ENCODE measurements around the gene ARID1B. TPM values are rescaled to one million over a fixed set of nuclear protein-coding genes. Genes with fewer than 3 reads are reported as not detected.

The ARID1B gene
- total and polyA plus RNA-seq, 10 of the 15 experiments (the other 5 are each of a cell fraction or from before 2014, with no cell fraction given): 24.7 to 133 (median 54.6) TPM

- Histone ChIP-seq H2AFZ (ENCODE audit: control insufficient read depth, low read depth, low read length) (no peak overlapping the region), H3K4me2 (ENCODE audit: control insufficient read depth, insufficient read depth) (no peak overlapping the region), H3K79me2 (ENCODE audit: control insufficient read depth, insufficient read depth, low read length) (peaks cover 91% of the 10 kb centered on the region), H3K4me3 (no peak overlapping the region), H3K36me3 (ENCODE audit: control insufficient read depth in 2 of 2, insufficient read depth in 2 of 2, low read length in 1 of 2) (peaks cover 0 to 12% of the 10 kb centered on the region in 2 experiments; a peak in 3 of 4 replicates), H3K9me3 (replicated peaks; ENCODE audit: control insufficient read depth, insufficient read depth, low read length) (no peaks in the 10 kb centered on the region), H3K4me1 (ENCODE audit: control insufficient read depth, insufficient read depth, low read length) (peaks cover 18% of the 10 kb centered on the region), H3K27me3 (replicated peaks in 1 of 2; ENCODE audit: control insufficient read depth in 2 of 2, insufficient read depth in 2 of 2, low read length in 1 of 2) (no peaks in the 10 kb centered on the region), H3K9ac (ENCODE audit: control insufficient read depth, insufficient read depth, low read length) (no peak overlapping the region), H3K27ac (ENCODE audit: control insufficient read depth, insufficient read depth) (no peak overlapping the region), H4K20me1 (ENCODE audit: control insufficient read depth, insufficient read depth) (peaks cover 6% of the 10 kb centered on the region; the same call in 1 of the 2 replicates)
- WGBS (ENCODE audit: insufficient coverage, insufficient replicate concordance, low lambda C conversion rate, missing lambda C conversion rate): 98% methylated on average over 3 of the region's 3 CpGs
- no peak for DNase-seq (ENCODE audit: low read depth, low spot score)
- BruUV-seq (replicated peaks): no TSS peak
- ChIA-PET SMC1A (ENCODE audit: uncharacterized antibody, unreplicated experiment) (interaction anchor here (0.9 kb wide), 2 partner anchors 11 to 65 kb away, joined by 3 read pairs; partner anchors contain the start of gene ARID1B), POLR2A (no interaction called here), RAD21 (ENCODE audit: unreplicated experiment) (no interaction called here), CTCF (no interaction called here)
- intact Hi-C loops (cut with micrococcal nuclease; ENCODE audit: unreplicated experiment) (no loop called here), in situ Hi-C loops (cut with MboI) (no loop called here)
- TF ChIP-seq IRF3 (IDR thresholded peaks at IDR 0.05) (no peak), RELB (IDR thresholded peaks at IDR 0.05; ENCODE audit: low read depth) (no peak), CEBPB (IDR thresholded peaks at IDR 0.05; ENCODE audit: borderline replicate concordance in 1 of 2, low read depth in 2 of 2, low read length in 2 of 2) (no peak), JUND (IDR thresholded peaks at IDR 0.05; ENCODE audit: low read depth, low read length) (no peak), CBFB (IDR thresholded peaks at IDR 0.05; ENCODE audit: low read depth) (no peak), NR2C2 (IDR thresholded peaks at IDR 0.05; ENCODE audit: borderline replicate concordance, control insufficient read depth, insufficient read length, low read depth) (no peak), EP300 (IDR thresholded peaks at IDR 0.05; ENCODE audit: borderline replicate concordance in 1 of 2, control insufficient read depth in 1 of 2, low read depth in 2 of 2, low read length in 2 of 2) (no peak), RAD51 (IDR thresholded peaks at IDR 0.05) (no peak), RCOR1 (conservative IDR thresholded peaks at IDR 0.05; ENCODE audit: low read depth, low read length) (no peak), MXI1 (IDR thresholded peaks at IDR 0.05; ENCODE audit: low read depth, low read length) (no peak)
- no peak for ATAC-seq
- no peak for FAIRE-seq
Observed at GRCh38 chr6:156841508-156841907, 64.3 kb downstream of the ARID1B start.

Data from GM12878 (cell line).